RWPE1 (cell line): ENCODE data around the gene MUC3A.

ENCODE experiments used
- CTCF ChIA-PET: fragments of 350-600 bp; sonication (Branson Sonifier 250); formaldehyde crosslinking; extraction: SDS; loops from one replicate; lab custom pipeline; 2021; lab: Yijun Ruan, JAX
- POLR2A ChIA-PET: fragments of 400-600 bp; formaldehyde crosslinking; extraction: SDS; loops from one replicate; lab custom pipeline; 2020; ENCODE audit warnings: antibody characterized with exemption; ENCODE audit not compliant: low non-redundant PET; lab: Yijun Ruan, JAX
- DNase-seq: peaks from one replicate; pipeline ENCODE4 v3.0.0; 2012; ENCODE audit warnings: low spot score
- H3K27ac ChIP-seq: fragments of 450-650 bp; 2 replicates; pipeline ENCODE4 v1.5.1; 2017
- TF ChIP-seq, protein P1 (sequence below): fragments of 450-650 bp; conservative IDR thresholded peaks from 2 replicates; pipeline ENCODE4 v1.5.1; 2017; ENCODE audit warnings: low read depth, mild to moderate bottlenecking

MUC3A gene

DNA sequence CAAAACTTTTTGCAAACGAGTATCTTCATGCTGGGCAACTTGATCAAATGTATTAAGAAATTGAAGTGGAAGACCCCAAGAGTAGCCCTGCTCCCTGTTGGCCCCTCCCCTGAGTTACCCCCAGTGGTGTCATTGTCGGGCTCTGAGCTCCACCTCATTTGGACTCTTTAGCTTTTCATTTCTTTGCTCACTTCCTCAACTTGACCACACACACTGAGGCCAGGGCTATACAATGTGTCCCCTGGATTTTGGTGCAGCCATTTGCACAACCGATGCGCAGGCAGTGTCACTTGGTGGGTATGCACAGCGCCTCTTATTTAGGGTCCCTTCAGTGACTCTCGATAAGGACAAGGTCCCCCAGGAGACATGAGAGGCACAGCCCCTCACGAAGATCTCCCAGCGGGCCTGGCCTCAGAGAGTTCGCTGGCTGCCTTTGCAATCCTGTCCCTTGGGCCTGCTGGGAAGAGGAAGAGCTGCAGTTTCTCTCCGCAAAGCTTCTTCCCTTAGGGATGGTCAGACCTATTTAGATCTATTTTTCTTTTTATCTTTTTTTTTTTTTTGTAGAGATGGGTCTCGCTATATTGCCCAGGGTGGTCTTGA, 2.5 kb upstream of the MUC3A start:
- H3K27ac ChIP-seq, result no peak overlapping the region
- TF ChIP-seq, protein P1, sequence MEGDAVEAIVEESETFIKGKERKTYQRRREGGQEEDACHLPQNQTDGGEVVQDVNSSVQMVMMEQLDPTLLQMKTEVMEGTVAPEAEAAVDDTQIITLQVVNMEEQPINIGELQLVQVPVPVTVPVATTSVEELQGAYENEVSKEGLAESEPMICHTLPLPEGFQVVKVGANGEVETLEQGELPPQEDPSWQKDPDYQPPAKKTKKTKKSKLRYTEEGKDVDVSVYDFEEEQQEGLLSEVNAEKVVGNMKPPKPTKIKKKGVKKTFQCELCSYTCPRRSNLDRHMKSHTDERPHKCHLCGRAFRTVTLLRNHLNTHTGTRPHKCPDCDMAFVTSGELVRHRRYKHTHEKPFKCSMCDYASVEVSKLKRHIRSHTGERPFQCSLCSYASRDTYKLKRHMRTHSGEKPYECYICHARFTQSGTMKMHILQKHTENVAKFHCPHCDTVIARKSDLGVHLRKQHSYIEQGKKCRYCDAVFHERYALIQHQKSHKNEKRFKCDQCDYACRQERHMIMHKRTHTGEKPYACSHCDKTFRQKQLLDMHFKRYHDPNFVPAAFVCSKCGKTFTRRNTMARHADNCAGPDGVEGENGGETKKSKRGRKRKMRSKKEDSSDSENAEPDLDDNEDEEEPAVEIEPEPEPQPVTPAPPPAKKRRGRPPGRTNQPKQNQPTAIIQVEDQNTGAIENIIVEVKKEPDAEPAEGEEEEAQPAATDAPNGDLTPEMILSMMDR, result no peak
- ChIA-PET CTCF (no interaction called here), POLR2A (no interaction called here)
- no peak for DNase-seq

DNA sequence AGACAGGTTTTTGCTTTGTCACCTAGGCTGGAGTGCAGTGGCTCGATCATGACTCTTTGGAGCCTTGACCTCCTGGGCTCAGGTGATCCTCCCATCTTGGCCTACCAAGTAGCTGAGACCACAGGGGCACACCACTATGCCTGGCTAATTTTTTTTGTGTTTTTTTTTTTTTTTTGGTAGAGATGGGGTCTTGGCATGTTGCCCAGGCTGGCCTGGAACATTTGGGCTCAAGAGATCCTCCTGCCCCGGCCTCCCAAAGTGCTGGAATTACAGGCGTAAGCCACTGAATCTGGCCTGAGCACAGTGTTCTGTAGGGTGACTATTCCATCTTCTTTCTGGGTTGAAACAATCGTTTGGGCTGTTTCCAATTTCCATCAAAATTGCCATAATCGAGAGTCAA, 1.5 kb upstream of the MUC3A start:
- no peak for DNase-seq
- POLR2A ChIA-PET, result no interaction called here
- H3K27ac ChIP-seq, result no peak overlapping the region
- TF ChIP-seq, protein P1, result no peak
- CTCF ChIA-PET, result no interaction called here

DNA sequence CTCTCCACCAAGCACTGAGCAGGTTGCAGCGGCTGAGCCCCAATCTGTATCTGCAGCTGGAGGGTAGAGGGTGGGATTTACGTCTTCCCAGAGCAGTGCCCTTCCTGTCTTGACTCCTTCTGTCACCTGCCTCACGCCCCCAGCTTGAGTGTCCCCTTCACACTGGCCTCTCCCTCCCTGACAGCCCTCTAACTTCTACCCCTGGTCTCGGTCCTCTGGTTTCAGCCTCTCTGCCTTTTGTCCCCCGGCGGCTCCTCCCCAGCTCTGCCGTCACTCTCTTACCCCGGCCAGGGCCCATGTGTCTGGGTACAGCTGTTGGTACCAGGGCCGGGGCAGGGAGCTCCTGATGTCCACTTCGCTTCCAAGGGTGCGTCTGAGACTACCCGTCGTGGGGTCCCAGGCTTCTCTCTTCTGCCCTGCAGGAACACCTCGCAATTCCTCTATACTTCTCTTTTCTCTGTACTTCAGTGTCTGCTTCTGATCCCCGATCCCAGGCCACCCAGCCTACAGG, 654 bp downstream of the MUC3A start:
- CTCF ChIA-PET, result interaction anchor here (0.6 to 0.7 kb wide), 4 partner anchors 27 to 100 kb away, joined by 3 to 5 read pairs (median 4); no protein-coding TSS in a partner anchor
- H3K27ac ChIP-seq, result no peak overlapping the region
- DNase-seq, result no peak
- TF ChIP-seq, protein P1, result no peak
- POLR2A ChIA-PET, result no interaction called here

DNA sequence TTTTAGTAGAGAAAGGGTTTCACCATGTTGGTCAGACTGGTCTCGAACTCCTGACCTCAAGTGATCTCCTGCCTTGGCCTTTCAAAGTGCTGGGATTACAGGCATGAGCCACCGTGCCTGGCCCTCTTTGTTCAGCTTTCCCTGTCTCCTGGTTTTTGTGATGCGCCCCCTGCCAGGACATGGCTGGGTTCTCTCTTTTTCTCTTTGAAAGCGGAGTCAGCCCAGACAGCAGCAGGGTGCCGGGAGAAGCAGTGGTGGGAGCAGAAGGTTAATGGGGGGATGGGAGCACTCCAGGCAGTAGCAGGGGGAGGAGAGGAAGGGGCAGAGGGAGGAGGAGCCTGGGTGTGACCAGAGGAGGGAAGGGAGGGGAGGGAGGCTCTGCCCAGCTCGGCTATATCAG, 1.8 kb downstream of the MUC3A start:
- TF ChIP-seq, protein P1, result no peak
- no peak overlapping the region for H3K27ac ChIP-seq
- CTCF ChIA-PET, result no interaction called here
- POLR2A ChIA-PET, result no interaction called here
- no peak for DNase-seq

DNA sequence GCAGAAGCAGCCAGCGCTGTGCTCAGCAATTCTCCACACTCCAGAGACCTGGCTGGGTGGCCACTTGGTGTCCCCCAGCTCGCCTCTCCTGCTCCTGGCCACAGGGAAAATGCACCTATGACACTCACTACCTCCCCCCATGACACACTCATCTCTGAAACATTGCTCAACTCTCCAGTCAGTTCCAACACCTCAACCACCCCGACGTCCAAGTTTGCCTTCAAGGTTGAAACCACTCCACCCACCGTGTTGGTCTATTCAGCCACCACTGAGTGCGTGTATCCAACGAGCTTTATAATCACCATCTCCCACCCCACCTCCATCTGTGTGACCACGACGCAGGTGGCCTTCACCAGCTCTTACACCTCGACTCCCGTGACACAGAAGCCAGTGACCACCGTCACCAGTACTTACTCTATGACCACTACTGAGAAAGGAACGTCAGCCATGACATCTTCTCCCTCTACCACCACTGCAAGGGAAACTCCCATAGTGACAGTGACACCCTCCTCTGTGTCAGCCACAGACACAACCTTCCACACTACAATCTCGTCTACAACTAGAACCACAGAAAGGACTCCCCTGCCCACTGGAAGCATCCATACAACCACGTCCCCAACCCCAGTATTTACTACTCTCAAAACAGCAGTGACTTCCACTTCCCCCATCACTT, 2.7 kb downstream of the MUC3A start:
- POLR2A ChIA-PET, result no interaction called here
- CTCF ChIA-PET, result no interaction called here
- H3K27ac ChIP-seq, result no peak overlapping the region
- no peak for DNase-seq
- TF ChIP-seq, protein P1, result no peak

DNA sequence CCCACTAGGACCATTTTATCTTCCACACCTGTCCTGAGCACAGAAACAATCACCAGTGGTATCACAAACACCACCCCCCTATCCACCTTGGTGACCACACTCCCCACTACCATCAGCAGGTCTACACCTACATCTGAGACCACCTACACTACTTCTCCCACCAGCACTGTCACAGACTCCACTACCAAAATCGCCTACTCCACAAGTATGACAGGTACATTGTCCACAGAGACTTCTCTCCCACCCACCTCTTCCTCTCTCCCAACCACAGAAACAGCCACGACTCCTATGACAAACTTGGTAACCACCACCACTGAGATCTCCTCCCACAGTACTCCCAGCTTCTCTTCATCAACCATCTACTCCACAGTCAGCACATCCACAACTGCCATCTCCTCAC, 3.3 kb downstream of the MUC3A start:
- POLR2A ChIA-PET, result no interaction called here
- TF ChIP-seq, protein P1, result no peak
- DNase-seq, result no peak
- no peak overlapping the region for H3K27ac ChIP-seq
- CTCF ChIA-PET, result no interaction called here
